NAMALWA (cell line): ENCODE measurements around the gene EYS.

Experiments
- DNase-seq: peaks from one replicate; pipeline ENCODE4 v3.0.0-alpha.2; 2015; ENCODE audit warnings: low spot score

EYS gene

GRCh38 chr6:64831680-64832079 lies 875.3 kb downstream of the EYS start:
- no peak for DNase-seq

- no peak for DNase-seq
These were observed 889.5 kb downstream of the EYS start for GRCh38 chr6:64817525-64817924.

GRCh38 chr6:64815718-64816117 lies 891.3 kb downstream of the EYS start:
- no peak for DNase-seq

GRCh38 chr6:64812138-64812537 lies 894.9 kb downstream of the EYS start:
- no peak for DNase-seq

GRCh38 chr6:64811119-64811518 lies 895.9 kb downstream of the EYS start:
- DNase-seq = no peak

GRCh38 chr6:64807785-64808184 lies 899.2 kb downstream of the EYS start:
- no peak for DNase-seq

GRCh38 chr6:64803470-64804166 lies 903.4 kb downstream of the EYS start:
- no peak for DNase-seq

GRCh38 chr6:64792534-64792933 lies 914.5 kb downstream of the EYS start:
- DNase-seq = no peak

GRCh38 chr6:64789476-64789875 lies 917.5 kb downstream of the EYS start:
- DNase-seq = no peak

- DNase-seq = no peak
These were observed 920.3 kb downstream of the EYS start for GRCh38 chr6:64786736-64787135.

GRCh38 chr6:64782877-64783276 lies 924.1 kb downstream of the EYS start:
- no peak for DNase-seq

- no peak for DNase-seq
These were observed 928.9 kb downstream of the EYS start for GRCh38 chr6:64777941-64778785.

- no peak for DNase-seq
These were observed 930.7 kb downstream of the EYS start for GRCh38 chr6:64776359-64776758.

GRCh38 chr6:64774881-64775280 lies 932.1 kb downstream of the EYS start:
- DNase-seq = no peak

- no peak for DNase-seq
These were observed 956.1 kb downstream of the EYS start for GRCh38 chr6:64750910-64751309.

GRCh38 chr6:64737418-64737817 lies 969.6 kb downstream of the EYS start:
- no peak for DNase-seq

- DNase-seq = no peak
These were observed 970.5 kb downstream of the EYS start for GRCh38 chr6:64736421-64736950.

GRCh38 chr6:64733433-64733832 lies 973.6 kb downstream of the EYS start:
- no peak for DNase-seq

GRCh38 chr6:64732888-64733287 lies 974.1 kb downstream of the EYS start:
- DNase-seq = no peak

GRCh38 chr6:64729522-64729921 lies 977.5 kb downstream of the EYS start:
- no peak for DNase-seq

GRCh38 chr6:64727075-64727474 lies 980.0 kb downstream of the EYS start:
- DNase-seq = no peak

- no peak for DNase-seq
These were observed 982.9 kb downstream of the EYS start for GRCh38 chr6:64724091-64724490.

GRCh38 chr6:64723327-64724058 lies 983.5 kb downstream of the EYS start:
- DNase-seq = no peak
